ENCODE data around the gene ARVCF.

Gene ARVCF

DNA sequence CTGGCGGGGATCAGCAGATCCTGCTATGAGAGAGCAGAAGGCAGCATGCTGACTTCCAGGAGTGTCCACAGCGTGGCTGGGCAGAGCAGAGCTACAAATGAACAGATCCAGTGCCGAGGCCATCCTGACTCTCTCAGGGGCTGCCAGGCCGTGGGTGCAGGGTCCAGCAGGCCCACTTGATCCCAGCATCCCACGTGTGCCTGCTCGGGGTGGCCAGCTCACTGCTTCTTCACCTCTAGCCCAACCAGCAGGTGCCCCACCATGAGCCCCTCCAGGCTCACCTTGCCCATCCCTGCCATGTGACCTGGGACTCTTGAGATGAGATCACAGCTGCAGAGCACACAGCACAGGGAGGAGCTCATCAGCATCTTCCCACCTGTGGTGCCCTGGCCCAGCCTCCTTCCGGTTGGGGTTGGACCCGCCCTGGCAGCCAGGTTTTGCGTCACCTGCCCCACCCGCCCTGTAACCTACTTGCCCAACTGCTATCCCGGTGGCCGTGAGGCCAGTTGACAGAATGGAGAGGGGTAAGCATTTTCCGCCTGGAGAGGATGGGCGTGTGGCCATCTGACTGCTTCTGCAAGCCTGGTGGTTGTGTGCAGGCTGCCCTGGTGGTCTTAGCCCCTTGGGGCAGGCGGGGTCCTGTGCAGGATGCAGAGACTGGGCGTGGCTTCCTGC, 15.2 kb upstream of the ARVCF start:
- Mint-ChIP-seq H3K27ac (no peak overlapping the region), H3K36me3 (ENCODE audit: low read depth) (no peaks in the 10 kb centered on the region), H3K4me3 (no peak overlapping the region), H3K9me3 (no peaks in the 10 kb centered on the region), H3K4me1 (no peaks in the 10 kb centered on the region), H3K27me3 (ENCODE audit: low read depth) (no peaks in the 10 kb centered on the region)
- TF ChIP-seq, protein P1, sequence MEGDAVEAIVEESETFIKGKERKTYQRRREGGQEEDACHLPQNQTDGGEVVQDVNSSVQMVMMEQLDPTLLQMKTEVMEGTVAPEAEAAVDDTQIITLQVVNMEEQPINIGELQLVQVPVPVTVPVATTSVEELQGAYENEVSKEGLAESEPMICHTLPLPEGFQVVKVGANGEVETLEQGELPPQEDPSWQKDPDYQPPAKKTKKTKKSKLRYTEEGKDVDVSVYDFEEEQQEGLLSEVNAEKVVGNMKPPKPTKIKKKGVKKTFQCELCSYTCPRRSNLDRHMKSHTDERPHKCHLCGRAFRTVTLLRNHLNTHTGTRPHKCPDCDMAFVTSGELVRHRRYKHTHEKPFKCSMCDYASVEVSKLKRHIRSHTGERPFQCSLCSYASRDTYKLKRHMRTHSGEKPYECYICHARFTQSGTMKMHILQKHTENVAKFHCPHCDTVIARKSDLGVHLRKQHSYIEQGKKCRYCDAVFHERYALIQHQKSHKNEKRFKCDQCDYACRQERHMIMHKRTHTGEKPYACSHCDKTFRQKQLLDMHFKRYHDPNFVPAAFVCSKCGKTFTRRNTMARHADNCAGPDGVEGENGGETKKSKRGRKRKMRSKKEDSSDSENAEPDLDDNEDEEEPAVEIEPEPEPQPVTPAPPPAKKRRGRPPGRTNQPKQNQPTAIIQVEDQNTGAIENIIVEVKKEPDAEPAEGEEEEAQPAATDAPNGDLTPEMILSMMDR (IDR thresholded peaks at IDR 0.05; ENCODE audit: unreplicated experiment in 3 of 3) = no peak

DNA sequence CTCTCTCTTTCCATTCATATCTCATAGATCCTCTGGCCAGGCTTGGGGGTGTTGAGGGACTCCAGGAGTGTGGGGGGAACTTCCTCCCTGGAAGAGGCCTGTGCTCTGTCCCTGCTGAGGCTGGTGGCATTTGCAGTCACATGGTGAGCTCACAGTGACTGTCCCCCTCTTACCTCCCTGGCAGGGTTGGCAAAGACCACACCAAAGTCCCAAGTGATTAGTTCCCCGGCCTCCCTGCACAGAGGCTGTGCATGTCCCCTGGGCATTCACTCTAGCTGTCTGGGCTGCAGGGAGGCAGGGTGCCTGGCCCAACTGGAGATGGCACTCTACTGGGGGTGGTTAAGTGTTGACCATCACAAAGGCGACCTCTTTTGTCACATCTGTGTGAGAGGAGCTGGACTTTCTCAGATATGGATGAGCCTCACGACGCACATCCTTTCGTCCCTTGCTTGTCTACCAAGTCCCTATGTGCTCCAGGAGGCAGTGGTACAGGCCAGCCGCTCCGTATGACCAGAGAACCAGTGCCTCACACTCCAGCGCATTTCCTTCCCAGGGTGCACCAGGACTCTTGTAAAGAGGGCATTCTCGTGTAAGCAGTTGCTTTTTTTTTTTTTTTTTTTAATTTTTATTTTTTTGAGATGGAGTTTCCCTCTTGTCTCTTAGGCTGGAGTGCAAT, 13.1 kb upstream of the ARVCF start:
- Mint-ChIP-seq H3K36me3 (ENCODE audit: low read depth) (no peaks in the 10 kb centered on the region), H3K27ac (no peak overlapping the region), H3K4me1 (no peaks in the 10 kb centered on the region), H3K4me3 (no peak overlapping the region), H3K9me3 (no peaks in the 10 kb centered on the region), H3K27me3 (ENCODE audit: low read depth) (no peaks in the 10 kb centered on the region)
- TF ChIP-seq, protein P1 (IDR thresholded peaks at IDR 0.05; ENCODE audit: unreplicated experiment in 3 of 3) = no peak

DNA sequence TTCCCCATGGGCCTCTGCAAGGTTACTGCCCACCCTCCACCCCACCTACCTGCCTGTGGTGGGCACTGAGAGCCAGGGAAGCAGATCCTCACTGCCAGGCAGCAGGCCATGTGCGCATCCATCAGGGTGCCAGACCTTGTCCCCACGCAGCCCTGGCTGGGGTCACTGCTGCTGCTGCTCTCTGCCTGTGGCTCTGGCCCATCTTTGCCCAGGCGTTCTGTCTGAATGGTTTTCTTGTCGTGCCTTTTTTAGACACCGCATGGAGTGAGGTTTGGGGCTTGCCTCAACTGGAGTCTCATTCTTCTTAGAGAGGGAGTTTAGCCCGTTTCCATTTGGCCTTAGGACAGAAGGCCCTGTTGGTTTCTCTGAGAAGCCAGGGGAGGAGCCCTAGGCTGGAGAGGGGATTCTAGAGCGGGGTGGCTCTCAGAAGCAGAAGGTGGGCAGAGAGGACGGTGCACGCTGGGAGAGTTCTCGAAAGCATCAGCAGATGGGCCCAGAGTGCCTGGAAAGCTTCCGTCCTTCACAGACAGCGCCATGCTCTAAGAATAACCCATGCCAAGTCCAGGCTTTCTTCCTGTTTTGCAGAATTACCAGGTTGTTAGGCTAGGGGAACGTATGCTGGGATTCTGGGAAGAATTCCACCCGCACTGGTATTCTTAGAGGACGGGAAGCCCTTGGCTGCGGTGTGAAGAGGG, 12.4 kb upstream of the ARVCF start:
- Mint-ChIP-seq H3K4me1 (no peaks in the 10 kb centered on the region), H3K27ac (no peak overlapping the region), H3K27me3 (ENCODE audit: low read depth) (no peaks in the 10 kb centered on the region), H3K36me3 (ENCODE audit: low read depth) (no peaks in the 10 kb centered on the region), H3K9me3 (no peaks in the 10 kb centered on the region), H3K4me3 (no peak overlapping the region)
- TF ChIP-seq, protein P1 (IDR thresholded peaks at IDR 0.05; ENCODE audit: unreplicated experiment in 3 of 3) = no peak

DNA sequence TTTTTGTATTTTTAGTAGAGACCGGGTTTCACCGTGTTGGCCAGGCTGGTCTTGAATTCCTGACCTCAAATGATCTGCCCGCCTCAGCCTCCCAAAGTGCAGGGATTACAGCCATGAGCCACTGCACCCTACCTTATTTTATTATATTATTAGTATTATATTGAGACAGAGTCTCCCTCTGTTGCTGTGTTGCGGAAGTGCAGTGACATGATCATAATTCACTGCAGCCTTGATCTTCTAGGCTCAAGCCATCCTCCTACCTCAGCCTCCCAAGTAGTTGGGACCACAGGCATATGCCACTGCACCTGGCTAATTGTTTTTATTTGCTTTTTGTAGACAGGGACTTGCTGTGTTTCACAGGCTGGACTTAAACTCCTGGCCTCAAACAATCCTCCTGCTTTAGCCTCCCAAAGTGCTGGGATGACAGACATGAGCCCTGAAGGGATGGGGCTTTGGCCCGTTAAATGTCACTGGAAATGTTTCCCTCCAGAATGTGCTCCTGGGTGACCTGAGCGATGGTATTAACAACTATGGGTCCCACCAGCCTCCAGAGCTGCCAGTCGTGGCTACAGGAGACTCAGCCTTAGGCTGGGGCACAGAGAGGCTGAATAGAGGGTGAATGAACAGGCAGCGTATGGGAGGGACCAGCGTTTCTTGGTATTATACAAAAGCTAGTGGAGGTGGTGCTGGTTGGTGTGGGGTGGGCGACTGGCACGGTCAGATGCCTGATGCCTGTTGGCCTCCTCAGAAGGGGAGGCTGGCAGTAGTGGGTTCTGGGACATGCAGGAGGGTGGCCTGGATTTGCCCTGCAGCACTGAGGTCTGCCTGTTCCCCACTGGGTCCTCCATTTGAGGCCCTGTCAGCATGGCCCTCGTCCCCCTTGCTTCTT, 11.6 kb upstream of the ARVCF start:
- H3K4me3 Mint-ChIP-seq = no peak overlapping the region
- no peaks in the 10 kb centered on the region for H3K36me3 Mint-ChIP-seq (ENCODE audit: low read depth)
- H3K9me3 Mint-ChIP-seq = no peaks in the 10 kb centered on the region
- TF ChIP-seq, protein P1 (IDR thresholded peaks at IDR 0.05; ENCODE audit: unreplicated experiment in 3 of 3) = no peak
- H3K4me1 Mint-ChIP-seq = no peaks in the 10 kb centered on the region
- H3K27ac Mint-ChIP-seq = no peak overlapping the region
- H3K27me3 Mint-ChIP-seq (ENCODE audit: low read depth) = peaks cover 3% of the 10 kb centered on the region

DNA sequence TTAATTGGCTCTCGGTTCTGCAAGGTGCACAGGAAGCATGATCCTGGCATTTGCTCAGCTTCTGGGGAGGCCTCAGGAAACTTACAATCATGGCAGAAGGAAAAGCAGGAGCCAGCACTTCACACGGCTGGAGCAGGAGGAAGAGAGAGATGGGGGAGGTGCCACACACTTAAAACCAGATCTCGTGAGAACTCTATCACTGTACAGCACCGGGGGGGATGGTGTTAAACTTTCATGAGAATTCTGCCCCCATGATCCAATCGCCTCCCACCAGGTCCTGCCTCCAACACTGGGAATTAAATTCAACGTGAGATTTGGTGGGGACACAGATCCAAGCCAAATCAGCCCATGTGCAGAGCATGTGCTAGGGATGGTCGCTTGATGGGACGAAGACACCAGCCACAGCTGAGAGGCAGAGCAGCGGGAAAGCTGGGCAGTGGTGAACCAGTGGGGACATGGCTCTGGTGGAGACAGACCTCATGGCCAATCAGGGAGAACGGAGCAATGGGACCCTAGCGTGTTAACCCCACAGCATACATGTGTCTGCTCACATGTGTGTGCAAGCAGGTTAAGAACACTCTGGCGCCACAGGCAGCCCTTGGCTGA, 10.5 kb upstream of the ARVCF start:
- Mint-ChIP-seq H3K4me3 (no peak overlapping the region), H3K9me3 (no peaks in the 10 kb centered on the region), H3K4me1 (peaks cover 5% of the 10 kb centered on the region), H3K27me3 (ENCODE audit: low read depth) (peaks cover 3% of the 10 kb centered on the region), H3K27ac (no peak overlapping the region), H3K36me3 (ENCODE audit: low read depth) (no peaks in the 10 kb centered on the region)
- TF ChIP-seq, protein P1 (IDR thresholded peaks at IDR 0.05; ENCODE audit: unreplicated experiment in 3 of 3) = no peak

Data from nephron (organoid).